Thyroid gland (tissue), 4 donors: ENCODE measurements around the gene MKRN2OS.

ENCODE experiments used
- POLR2A ChIP-seq, 2 donors: fragments of 450-650 bp; IDR thresholded peaks; one replicate each; pipeline ENCODE4 v1.6.1; 2017; ENCODE audit warnings: antibody characterized with exemption in 2 of 2, mild to moderate bottlenecking in 2 of 2, moderate library complexity in 1 of 2
- TF ChIP-seq, protein P1 (sequence below), 6 experiments: fragments of 200-600 bp in 3 of 6; fragments of 450-650 bp in 3 of 6; sonication (generic) in 3 of 6; IDR thresholded peaks; one replicate each; pipeline ENCODE4 v1.5.1; 2016 to 2019; ENCODE audit warnings: antibody characterized with exemption in 6 of 6, mild to moderate bottlenecking in 2 of 6, inconsistent platforms in 1 of 6, moderate library complexity in 1 of 6

DNA sequence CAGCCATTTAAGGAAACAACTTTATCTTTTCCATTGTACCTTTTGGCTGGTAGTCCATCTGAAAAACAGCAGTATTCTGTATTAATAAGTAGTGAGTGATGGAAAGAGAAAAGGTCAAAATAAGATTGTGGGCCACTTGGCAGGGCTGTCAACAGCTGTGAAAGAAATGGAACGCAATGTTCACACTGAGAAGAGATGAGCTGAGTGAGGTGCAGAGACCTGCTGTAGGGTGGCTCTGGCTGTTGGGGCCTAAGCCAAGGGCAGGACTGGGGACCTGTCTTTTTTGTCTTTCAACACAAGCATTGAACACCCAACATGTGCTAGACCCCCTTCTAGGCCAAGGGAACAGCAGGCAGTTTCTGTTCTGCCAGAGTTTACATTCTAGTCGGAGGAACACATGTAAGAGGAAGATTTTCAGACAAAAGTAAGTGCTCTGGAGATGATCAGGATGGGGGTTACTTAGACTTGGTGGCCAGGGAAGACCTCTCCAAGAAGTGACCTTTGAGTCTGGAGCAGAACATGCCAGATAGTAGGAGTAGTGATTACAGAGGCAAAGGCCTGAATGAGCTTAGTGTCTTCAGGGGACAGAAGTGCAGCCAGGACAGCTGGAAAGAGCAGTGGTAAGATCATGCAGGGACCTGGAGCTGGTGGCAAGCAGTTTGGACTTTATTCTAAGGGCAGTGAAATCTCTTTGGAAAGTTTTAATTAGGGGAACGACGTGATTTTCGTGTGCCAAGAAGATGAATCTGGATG lies 31.4 kb downstream of the MKRN2OS start:
- TF ChIP-seq, protein P1, sequence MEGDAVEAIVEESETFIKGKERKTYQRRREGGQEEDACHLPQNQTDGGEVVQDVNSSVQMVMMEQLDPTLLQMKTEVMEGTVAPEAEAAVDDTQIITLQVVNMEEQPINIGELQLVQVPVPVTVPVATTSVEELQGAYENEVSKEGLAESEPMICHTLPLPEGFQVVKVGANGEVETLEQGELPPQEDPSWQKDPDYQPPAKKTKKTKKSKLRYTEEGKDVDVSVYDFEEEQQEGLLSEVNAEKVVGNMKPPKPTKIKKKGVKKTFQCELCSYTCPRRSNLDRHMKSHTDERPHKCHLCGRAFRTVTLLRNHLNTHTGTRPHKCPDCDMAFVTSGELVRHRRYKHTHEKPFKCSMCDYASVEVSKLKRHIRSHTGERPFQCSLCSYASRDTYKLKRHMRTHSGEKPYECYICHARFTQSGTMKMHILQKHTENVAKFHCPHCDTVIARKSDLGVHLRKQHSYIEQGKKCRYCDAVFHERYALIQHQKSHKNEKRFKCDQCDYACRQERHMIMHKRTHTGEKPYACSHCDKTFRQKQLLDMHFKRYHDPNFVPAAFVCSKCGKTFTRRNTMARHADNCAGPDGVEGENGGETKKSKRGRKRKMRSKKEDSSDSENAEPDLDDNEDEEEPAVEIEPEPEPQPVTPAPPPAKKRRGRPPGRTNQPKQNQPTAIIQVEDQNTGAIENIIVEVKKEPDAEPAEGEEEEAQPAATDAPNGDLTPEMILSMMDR (IDR thresholded peaks at IDR 0.05): no peak
- no peak for TF ChIP-seq POLR2A (IDR thresholded peaks at IDR 0.05)
